GM06990 (cell line): ENCODE results near the gene HNRNPR.
"Not testable (repeated sequence)": the region's sequence is repeated elsewhere in the genome, so short reads cannot be mapped to it uniquely, and the experiment has no call there.

Source experiments
- DNase-seq: peaks from one replicate; pipeline ENCODE4 v3.0.0-alpha.2; 2011; ENCODE audit not compliant: insufficient read length; ENCODE audit errors: extremely low read depth
- H3K27me3 ChIP-seq: replicated peaks from 2 replicates; pipeline ENCODE4 v1.6.0; 2011; ENCODE audit warnings: low read length; ENCODE audit not compliant: control insufficient read depth, insufficient read depth
- H3K36me3 ChIP-seq: 2 replicates; pipeline ENCODE4 v1.5.1; 2011; ENCODE audit warnings: low read length; ENCODE audit not compliant: control insufficient read depth, insufficient read depth
- H3K4me3 ChIP-seq: replicated peaks from 2 replicates; pipeline ENCODE4 v1.5.1; 2011; ENCODE audit warnings: low read depth, mild to moderate bottlenecking, control low read depth, low read length
- CTCF ChIP-seq: IDR thresholded peaks from 2 replicates; pipeline ENCODE4 v1.5.1; 2011; ENCODE audit warnings: low read length, control low read depth, mild to moderate bottlenecking, inconsistent platforms; ENCODE audit not compliant: insufficient read depth, poor library complexity, severe bottlenecking

The HNRNPR gene

GRCh38 chr1:23273450-23274133, 70.5 kb downstream of the HNRNPR start:
- TF ChIP-seq CTCF, result no peak
- H3K27me3 ChIP-seq, result no peaks in the 10 kb centered on the region
- DNase-seq, result no peak
- no peaks in the 10 kb centered on the region for H3K36me3 ChIP-seq
- no peak overlapping the region for H3K4me3 ChIP-seq

GRCh38 chr1:23263380-23263887, 80.7 kb downstream of the HNRNPR start:
- H3K4me3 ChIP-seq, result no peak overlapping the region
- H3K36me3 ChIP-seq, result no peaks in the 10 kb centered on the region
- no peak for TF ChIP-seq CTCF
- no peak for DNase-seq
- H3K27me3 ChIP-seq, result no peaks in the 10 kb centered on the region

- not testable (repeated sequence) for DNase-seq
Observed at GRCh38 chr1:23258082-23258481, 86.0 kb downstream of the HNRNPR start.

GRCh38 chr1:23257371-23257770, 86.7 kb downstream of the HNRNPR start:
- H3K27me3 ChIP-seq, DNase-seq, H3K4me3 ChIP-seq, H3K36me3 ChIP-seq: not testable (repeated sequence)

More at GRCh38 chr1:23258082-23258481, 86.0 kb downstream of the HNRNPR start:
- H3K4me3 ChIP-seq, H3K27me3 ChIP-seq, H3K36me3 ChIP-seq: not testable (repeated sequence)
